UCSD-AML1 (cell line): ENCODE measurements around the gene OCRL.

Experiments
- DNase-seq: peaks from one replicate; lab custom pipeline; 2025; ENCODE audit not compliant: unreplicated experiment; lab: John Stamatoyannopoulos, UW

The OCRL gene

DNA sequence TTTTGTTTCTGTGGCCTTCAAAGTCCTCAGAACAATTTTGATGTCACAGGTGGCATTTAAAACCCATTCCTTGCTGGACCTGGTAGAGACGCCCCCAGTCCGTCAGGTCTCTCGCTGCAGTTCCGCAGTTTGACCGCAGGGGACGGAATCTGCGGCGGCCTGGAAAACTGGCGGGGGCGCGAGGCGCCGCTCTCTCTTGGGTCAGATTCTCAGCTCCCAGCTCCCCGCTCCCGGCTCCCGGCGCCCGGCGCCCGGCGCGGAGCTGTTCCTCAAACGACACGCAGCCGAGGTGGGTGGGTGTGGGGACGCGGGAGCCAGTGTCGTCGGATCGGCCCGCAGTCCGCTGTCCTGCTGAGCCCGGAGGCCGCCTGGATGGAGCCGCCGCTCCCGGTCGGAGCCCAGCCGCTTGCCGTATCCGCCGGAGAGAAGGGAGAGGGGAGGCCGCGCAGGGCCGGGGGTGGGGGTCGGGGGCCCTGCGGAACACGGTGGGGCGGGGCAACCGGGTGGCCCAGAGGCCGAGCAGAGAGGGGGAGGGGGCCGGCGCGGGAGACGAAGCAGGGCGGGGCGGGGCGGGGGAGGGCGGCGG lies at the start of gene OCRL:
TSS of gene OCRL (plus strand) at position 192 of the 586 bp plus-strand sequence. CDS start at position 373, 181 bp downstream.
- DNase-seq, result peak; percentile 65

GRCh38 chrX:129490330-129490729 lies 49.7 kb upstream of the OCRL start:
- no peak for DNase-seq

GRCh38 chrX:129493643-129494042 lies 46.4 kb upstream of the OCRL start:
- no peak for DNase-seq

GRCh38 chrX:129494887-129495286 lies 45.2 kb upstream of the OCRL start:
- DNase-seq, result no peak

- no peak for DNase-seq
These were observed 44.2 kb upstream of the OCRL start for GRCh38 chrX:129495900-129496299.

DNA sequence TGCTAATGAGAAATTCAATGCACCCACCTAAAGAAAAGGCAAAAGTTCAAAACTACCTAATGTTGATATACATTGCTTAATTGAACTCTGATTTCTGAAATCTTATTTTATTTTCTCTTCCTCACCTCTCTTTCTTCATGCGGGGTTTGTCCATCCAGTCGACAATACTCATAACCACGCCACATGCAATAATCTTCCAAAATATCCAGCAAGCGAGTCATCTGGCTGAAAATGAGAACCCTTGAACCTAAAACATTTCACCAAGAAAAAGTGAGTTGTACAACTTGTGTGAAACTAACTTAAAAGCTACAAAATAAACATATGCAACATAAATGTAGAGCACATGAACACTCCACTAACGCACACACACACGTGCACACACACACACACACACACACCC lies 43.4 kb upstream of the OCRL start:
- no peak for DNase-seq

GRCh38 chrX:129497146-129497843 lies 42.8 kb upstream of the OCRL start:
- DNase-seq, result no peak

- no peak for DNase-seq
These were observed 29.7 kb upstream of the OCRL start for GRCh38 chrX:129510331-129510730.

DNA sequence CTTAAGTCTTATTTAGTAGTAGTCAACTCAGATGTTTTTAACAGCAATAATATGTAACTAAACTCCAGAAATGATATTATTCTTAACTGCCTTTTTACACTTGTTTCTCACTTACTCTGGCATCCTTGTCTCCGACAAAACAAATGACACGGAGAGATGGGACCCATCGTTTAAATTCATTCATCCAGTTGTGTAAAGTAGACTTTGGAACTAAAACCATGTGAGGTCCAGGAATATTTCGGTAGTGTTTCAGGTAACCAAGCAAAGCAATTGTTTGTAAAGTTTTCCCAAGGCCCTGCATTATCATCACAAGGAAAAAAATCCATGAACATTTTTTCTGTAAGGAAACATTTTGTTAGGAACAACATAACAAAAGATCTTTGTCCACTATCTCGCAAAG lies 28.4 kb upstream of the OCRL start:
- DNase-seq, result no peak

DNA sequence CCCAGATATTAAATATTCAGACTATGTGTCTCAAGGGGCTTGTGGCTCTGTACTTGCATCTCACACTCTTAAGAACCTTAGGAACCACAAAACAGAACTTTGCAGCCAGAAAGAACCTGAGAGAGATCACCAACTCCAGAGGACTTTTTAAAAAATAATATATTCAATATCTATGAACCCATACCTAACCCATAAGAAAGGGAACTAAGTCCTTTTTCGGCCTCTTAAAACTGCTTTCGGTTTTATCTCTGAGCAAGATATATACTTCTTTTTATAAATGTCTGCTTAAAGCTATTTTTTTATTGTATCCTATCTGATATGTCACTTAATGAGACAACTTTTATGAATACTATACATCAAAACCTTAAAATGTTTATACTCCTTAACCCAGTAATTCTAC lies 27.6 kb upstream of the OCRL start:
- DNase-seq, result no peak

DNA sequence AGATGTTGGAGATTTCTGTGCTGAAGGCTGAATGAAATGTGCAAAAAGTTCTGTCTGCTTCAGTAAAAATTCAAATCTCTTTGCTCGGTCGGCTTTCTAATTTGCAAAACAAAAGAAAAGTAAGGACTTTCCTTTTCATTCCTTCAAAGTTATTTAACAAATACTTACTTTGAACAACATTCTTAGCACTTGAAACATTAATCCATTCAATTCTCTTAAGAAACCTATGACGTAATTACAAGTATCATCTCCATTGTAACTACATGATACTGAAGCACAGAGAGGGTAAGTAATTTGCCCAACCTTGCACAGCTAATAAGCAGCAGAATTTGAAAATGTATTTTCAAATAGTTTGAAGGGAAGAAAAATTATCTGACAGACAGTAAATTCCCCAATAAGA lies 23.7 kb upstream of the OCRL start:
- no peak for DNase-seq

- no peak for DNase-seq
These were observed 19.9 kb upstream of the OCRL start for GRCh38 chrX:129520151-129520550.

- DNase-seq, result no peak
These were observed 17.6 kb upstream of the OCRL start for GRCh38 chrX:129522184-129523078.

DNA sequence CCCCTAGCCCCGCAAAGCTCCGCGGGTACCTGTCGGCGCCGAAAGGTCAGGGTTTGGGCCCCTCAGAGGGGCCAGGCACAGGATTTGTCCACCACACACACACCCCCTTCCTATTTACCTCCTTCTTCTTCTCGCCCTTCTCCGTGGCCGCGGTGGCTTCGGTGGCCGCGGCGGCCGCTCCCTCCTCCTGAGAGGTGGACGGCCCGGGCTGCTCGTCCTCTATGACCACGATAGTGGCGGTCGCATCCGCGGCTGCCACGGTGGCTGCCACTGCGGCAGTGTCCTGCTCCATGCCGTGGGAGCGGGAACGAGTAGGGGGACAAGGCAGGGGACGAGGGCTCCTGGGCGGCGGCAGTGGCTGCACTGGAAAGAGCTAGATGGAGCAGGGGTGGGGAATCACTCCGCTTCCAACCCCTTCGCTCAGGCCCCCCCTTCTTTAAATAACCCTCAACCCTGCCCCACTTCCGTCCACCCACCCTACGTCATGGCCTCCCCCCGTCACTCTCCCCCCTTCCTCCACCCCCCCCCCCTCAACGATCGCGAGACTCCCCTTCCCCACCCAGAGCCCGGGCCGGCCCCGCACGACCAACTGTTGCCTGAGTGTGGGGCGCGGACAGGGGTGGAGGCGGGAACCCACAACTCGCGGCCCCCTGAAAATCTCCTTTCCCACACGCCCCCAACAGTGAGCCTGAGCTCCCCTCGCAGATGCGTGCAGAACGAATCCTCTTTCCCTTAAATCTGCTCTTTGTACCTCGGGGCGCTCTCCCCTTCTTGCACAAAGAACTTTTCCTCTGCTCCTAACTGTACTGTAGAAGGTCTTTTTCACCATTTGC lies 16.8 kb upstream of the OCRL start, which contains the start of gene SMARCA1:
TSS of gene SMARCA1 (minus strand) at position 412 of the 833 bp plus-strand sequence. CDS start at position 292, 120 bp downstream.
- no peak for DNase-seq

DNA sequence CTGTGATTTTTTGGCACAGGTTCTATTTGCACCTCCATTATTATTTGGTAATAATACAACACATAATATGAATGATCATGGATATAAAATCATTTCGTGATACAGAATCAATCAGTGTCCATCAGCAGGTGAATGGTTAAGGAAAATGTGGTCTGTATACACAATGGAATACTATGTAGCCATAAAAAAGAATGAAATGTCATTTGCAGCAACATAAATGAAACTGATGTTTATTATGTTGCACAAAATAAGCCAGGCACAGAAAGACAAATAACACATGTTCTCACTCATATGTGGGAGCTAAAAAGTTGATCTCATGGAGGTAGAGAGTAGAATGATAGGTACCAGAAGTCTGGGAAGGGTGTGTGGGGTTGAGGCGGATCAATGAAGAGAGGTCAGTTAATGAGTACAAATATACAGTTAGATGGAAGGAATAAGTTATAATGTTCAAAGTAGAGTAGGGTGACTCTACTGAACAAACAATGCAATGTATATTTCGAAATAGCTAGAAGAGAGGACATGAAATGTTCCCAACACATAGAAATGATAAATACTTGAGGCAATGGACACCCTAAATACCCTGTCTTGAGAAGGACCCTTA lies 15.7 kb upstream of the OCRL start:
- DNase-seq, result no peak

DNA sequence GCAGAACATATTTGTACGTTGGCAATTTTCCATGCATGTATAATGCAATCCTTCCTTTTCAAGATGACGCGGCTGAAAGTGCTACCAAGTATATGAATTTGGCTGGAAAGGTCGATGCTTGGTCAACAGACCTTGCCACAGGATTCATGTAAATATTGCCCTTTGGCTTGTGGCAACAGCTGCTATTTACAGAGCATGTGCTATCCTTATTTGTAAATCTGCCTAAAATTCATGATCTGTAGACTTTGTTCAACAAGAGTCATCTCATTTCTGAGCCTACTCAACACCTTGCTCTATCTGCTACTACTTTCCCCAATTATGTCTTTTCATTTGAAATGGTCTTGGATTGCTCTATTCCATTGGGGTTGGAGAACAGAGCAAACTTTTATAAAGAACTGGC lies 14.9 kb upstream of the OCRL start:
- no peak for DNase-seq

- DNase-seq, result no peak
These were observed 14.2 kb upstream of the OCRL start for GRCh38 chrX:129525896-129526295.

- no peak for DNase-seq
These were observed 10.3 kb upstream of the OCRL start for GRCh38 chrX:129529685-129530281.

DNA sequence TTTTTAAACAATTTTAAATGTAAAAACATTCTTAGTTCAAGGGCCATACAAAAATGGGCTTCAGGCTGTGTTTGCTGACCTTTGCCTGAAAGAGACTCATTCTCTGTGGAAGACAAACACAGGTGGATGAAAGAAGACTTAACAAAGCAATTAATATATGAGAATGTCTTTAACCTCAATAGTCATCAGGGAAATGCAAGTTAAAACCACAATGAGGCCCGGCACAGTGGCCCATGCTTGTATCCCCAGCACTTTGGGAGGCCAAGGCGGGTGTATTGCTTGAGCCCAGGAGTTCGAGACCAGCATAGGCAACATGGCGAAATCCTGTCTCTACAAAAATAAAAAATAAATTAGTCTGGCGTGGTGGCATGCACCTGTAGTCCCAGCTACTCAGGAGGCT lies 9.6 kb upstream of the OCRL start:
- DNase-seq, result no peak

DNA sequence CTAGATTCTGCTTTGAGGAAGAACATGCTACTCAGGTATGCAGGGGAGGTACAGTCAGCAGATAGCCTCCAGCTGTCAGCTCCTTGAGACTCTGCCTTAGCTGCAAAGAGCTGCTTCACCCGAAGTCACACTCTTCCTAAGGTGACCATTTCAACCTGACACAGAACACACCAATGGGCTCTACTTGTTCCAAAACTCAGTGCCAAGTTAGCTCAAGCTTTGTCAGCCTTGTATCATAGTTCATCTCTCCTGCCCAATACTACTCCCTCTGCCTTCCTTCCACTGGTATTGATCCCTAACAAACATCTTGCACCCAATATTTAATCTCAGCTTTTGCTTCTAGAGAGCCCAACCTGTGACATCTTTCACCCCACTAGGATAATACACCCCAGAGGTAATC lies 8.9 kb upstream of the OCRL start:
- DNase-seq, result no peak
